Neural crest cell (in vitro differentiated cells): Measurements from ENCODE around the gene DIS3L2. TPM values are rescaled to one million over a fixed set of nuclear protein-coding genes. Genes with fewer than 3 reads are reported as not detected.

Source experiments
- DNase-seq: peaks from one replicate; pipeline ENCODE4 v3.0.0; 2021; ENCODE audit warnings: low read depth, mixed read lengths, low spot score
- H3K27ac Mint-ChIP-seq: one replicate; pipeline ENCODE4 v1.8.0; 2021; ENCODE audit warnings: mild to moderate bottlenecking, mixed read lengths; ENCODE audit not compliant: unreplicated experiment
- H3K27me3 Mint-ChIP-seq: 2 replicates; pipeline ENCODE4 v1.8.0; 2021; ENCODE audit warnings: low read depth, mild to moderate bottlenecking, mixed read lengths
- H3K36me3 Mint-ChIP-seq: 2 replicates; pipeline ENCODE4 v1.8.0; 2021; ENCODE audit warnings: low read depth, mild to moderate bottlenecking, mixed read lengths
- H3K4me1 Mint-ChIP-seq: 2 replicates; pipeline ENCODE4 v1.8.0; 2021; ENCODE audit warnings: mixed read lengths
- H3K4me3 Mint-ChIP-seq: one replicate; pipeline ENCODE4 v1.8.0; 2021; ENCODE audit warnings: mild to moderate bottlenecking, mixed read lengths
- H3K9me3 Mint-ChIP-seq: 2 replicates; pipeline ENCODE4 v1.8.0; 2021; ENCODE audit warnings: mixed read lengths
- total RNA-seq: library from RNA; stranded (reverse); gene quantifications from 2 replicates; pipeline ENCODE4 v1.2.1, GENCODE V29; 2021
- TF ChIP-seq, protein P1 (sequence below): fragments of 200-600 bp; sonication (generic); conservative IDR thresholded peaks from 2 replicates; pipeline ENCODE4 v1.5.0; 2021; ENCODE audit warnings: antibody characterized with exemption, mild to moderate bottlenecking

DIS3L2 gene
- total RNA-seq, 1 donor from 2014 or later = 51.9 TPM

DNA sequence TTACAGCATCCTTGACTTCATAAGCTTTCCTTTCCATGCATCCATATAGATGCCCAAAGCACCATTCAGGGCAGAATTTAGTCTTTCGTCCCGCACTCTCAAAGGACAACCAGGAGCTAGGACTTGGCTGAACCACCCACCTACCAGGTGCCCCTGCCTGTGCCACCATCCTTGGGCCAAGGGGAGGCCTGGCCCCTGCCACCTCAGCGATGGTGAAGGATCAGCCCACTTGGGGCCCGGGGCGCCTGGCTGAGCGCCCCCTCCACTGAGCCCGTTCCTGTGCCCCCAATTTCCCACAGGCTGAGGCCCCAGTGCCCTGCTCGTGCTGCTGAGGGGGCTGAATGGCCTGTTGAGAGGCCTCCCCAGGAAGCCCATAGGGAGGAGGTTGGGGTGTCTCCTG, 383.7 kb downstream of the DIS3L2 start:
- no peak for DNase-seq
- peaks cover 2% of the 10 kb centered on the region for H3K27me3 Mint-ChIP-seq
- H3K4me1 Mint-ChIP-seq = peaks cover 3% of the 10 kb centered on the region
- H3K36me3 Mint-ChIP-seq = no peaks in the 10 kb centered on the region
- no peaks in the 10 kb centered on the region for H3K9me3 Mint-ChIP-seq
- H3K4me3 Mint-ChIP-seq = no peak overlapping the region
- TF ChIP-seq, protein P1, sequence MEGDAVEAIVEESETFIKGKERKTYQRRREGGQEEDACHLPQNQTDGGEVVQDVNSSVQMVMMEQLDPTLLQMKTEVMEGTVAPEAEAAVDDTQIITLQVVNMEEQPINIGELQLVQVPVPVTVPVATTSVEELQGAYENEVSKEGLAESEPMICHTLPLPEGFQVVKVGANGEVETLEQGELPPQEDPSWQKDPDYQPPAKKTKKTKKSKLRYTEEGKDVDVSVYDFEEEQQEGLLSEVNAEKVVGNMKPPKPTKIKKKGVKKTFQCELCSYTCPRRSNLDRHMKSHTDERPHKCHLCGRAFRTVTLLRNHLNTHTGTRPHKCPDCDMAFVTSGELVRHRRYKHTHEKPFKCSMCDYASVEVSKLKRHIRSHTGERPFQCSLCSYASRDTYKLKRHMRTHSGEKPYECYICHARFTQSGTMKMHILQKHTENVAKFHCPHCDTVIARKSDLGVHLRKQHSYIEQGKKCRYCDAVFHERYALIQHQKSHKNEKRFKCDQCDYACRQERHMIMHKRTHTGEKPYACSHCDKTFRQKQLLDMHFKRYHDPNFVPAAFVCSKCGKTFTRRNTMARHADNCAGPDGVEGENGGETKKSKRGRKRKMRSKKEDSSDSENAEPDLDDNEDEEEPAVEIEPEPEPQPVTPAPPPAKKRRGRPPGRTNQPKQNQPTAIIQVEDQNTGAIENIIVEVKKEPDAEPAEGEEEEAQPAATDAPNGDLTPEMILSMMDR = no peak
- H3K27ac Mint-ChIP-seq = no peak overlapping the region

DNA sequence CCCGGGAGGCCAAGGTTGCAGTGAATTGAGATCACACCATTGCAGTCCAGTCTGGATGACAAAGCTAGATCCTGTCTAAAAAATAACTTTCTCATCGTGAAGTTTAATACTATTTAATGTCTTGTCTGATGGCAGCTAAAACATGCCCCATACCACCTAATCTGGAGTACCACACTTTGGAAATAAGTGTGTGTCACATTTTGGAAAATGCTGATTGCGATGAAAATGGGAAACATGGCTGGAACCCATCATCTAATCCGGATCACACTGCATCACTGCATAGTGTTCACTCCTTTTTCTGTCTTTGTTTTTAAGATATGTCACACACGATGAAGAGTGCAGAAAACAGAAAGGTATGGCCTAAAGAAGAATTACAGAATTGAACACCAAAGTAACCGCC, 385.9 kb downstream of the DIS3L2 start:
- peaks cover 2% of the 10 kb centered on the region for H3K27me3 Mint-ChIP-seq

DNA sequence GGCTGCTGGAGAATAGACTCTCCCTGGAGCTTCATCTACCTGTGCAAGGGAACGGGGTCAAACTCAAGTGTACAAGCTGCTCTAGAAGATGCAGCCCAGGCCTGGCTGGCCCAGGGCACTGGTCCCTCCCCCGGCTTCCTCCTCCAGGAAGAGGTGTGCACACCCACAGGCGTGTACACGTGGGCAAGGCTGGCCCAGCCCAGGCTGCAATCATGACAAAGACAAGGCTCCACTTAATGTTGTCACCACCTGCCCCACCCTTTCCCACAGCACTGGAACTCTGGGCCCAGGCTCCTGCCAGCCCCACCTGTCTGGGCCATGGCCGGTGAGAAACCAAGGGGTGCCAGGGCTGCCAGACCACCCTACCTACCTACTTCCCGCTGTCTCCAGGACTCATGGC, 387.4 kb downstream of the DIS3L2 start:
- H3K27ac Mint-ChIP-seq = no peak overlapping the region
- no peaks in the 10 kb centered on the region for H3K4me1 Mint-ChIP-seq
- no peaks in the 10 kb centered on the region for H3K36me3 Mint-ChIP-seq

More for the DNA sequence above, 385.9 kb downstream of the DIS3L2 start:
- TF ChIP-seq, protein P1 = no peak
- no peaks in the 10 kb centered on the region for H3K36me3 Mint-ChIP-seq
- H3K4me1 Mint-ChIP-seq = peaks cover 3% of the 10 kb centered on the region
- no peak overlapping the region for H3K27ac Mint-ChIP-seq
- no peak for DNase-seq
- H3K9me3 Mint-ChIP-seq = no peaks in the 10 kb centered on the region
- no peak overlapping the region for H3K4me3 Mint-ChIP-seq

DNA sequence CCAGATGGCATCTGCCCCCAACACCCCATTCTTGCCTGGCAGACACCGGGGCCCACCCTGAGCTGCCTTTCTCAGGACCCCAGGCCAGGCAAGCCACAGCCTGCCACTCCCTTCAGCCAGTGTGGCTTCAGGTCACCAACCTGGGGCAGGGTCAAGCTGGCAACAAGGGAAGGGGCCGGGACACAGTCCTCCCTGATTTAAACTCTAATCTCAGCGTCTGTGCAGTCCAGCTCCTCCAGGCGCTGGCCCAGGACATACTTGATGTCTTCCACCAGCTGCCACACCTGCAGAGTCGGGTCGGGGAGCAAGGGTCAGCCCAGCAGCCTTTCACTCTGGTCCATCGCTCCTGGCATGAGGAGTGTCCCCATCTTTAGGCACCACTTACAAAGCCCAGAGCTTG, 388.0 kb downstream of the DIS3L2 start:
- Mint-ChIP-seq H3K9me3 (no peaks in the 10 kb centered on the region), H3K4me1 (no peaks in the 10 kb centered on the region), H3K27ac (no peak overlapping the region), H3K36me3 (no peaks in the 10 kb centered on the region), H3K27me3 (peaks cover 2% of the 10 kb centered on the region), H3K4me3 (no peak overlapping the region)
- no peak for DNase-seq
- TF ChIP-seq, protein P1 = no peak

More for the DNA sequence above, 387.4 kb downstream of the DIS3L2 start:
- H3K27me3 Mint-ChIP-seq = peaks cover 2% of the 10 kb centered on the region
- no peak for DNase-seq
- H3K4me3 Mint-ChIP-seq = no peak overlapping the region
- no peaks in the 10 kb centered on the region for H3K9me3 Mint-ChIP-seq
- TF ChIP-seq, protein P1 = no peak

DNA sequence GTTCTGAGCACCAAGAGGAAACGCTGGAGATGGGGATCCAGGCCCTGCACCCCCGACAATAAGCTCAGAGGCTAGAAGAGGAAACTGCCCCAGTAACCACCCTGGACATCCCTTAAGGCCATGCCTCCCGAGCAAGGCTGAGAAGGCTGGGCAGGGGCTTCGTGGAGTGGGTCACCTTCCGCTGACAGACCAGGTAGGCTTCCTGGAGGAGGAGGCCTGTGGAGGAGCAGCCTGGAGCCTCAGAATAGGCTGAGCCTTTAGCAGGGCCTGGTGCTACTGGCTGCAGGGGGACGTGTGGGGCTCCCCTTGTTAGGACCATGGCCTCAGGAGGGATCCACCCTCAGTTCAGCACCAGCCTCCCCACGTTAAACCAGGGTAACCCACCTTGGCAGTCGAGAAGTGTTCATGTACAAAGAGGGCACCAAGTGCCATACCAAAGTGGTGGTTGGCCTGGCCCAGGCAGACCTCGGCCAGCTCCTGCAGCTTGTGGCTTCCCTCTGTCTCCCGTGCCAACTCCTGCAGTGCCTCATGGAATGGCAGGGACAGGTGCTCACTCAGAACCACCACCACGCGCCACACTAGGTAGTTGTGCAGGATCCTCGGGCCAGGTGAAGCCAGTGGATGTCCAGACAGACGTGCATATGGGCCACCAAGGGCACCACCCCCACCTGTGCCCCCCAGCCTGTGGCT, 388.6 kb downstream of the DIS3L2 start:
- no peak for DNase-seq
- H3K36me3 Mint-ChIP-seq = peaks cover 1% of the 10 kb centered on the region
- no peak overlapping the region for H3K4me3 Mint-ChIP-seq
- TF ChIP-seq, protein P1 = no peak
- H3K27ac Mint-ChIP-seq = no peak overlapping the region
- H3K27me3 Mint-ChIP-seq = peaks cover 2% of the 10 kb centered on the region
- H3K9me3 Mint-ChIP-seq = no peaks in the 10 kb centered on the region
- no peaks in the 10 kb centered on the region for H3K4me1 Mint-ChIP-seq
